ENCODE data around the gene SYNGR1. TPM values are rescaled to one million over a fixed set of nuclear protein-coding genes. Genes with fewer than 3 reads are reported as not detected.

The SYNGR1 gene
- total RNA-seq, 1 donor: 3.6 TPM

- no peak for DNase-seq (ENCODE audit: insufficient read length, low spot score, missing footprints)
- no peak overlapping the region for H2AFZ ChIP-seq (ENCODE audit: low read length)
- peaks cover 25% of the 10 kb centered on the region for H4K20me1 ChIP-seq (ENCODE audit: insufficient read depth, low read length)
- peaks cover 61% of the 10 kb centered on the region for H3K36me3 ChIP-seq (ENCODE audit: insufficient read depth, low read length)
- no peaks in the 10 kb centered on the region for H3K4me1 ChIP-seq (ENCODE audit: insufficient read depth, low read length)
- no peak overlapping the region for H3K4me2 ChIP-seq (ENCODE audit: insufficient read depth, low read length)
- H3K27ac ChIP-seq (ENCODE audit: low read depth, low read length): no peak overlapping the region
- no peaks in the 10 kb centered on the region for H3K9me3 ChIP-seq (ENCODE audit: low read depth, low read length)
- peaks cover 8% of the 10 kb centered on the region for H3K79me2 ChIP-seq (ENCODE audit: insufficient read depth, low read length)
- H3K4me3 ChIP-seq (ENCODE audit: insufficient read depth, low read length): no peak overlapping the region
- TF ChIP-seq CTCF (IDR thresholded peaks at IDR 0.05; ENCODE audit: extremely low read depth, low read depth, low read length): no peak
- no peaks in the 10 kb centered on the region for H3K27me3 ChIP-seq (ENCODE audit: insufficient read depth, low read length)
These were observed 67.8 kb downstream of the SYNGR1 start for GRCh38 chr22:39417641-39418040.

- no peaks in the 10 kb centered on the region for H3K4me1 ChIP-seq (ENCODE audit: insufficient read depth, low read length)
- peaks cover 22% of the 10 kb centered on the region for H4K20me1 ChIP-seq (ENCODE audit: insufficient read depth, low read length)
- no peak overlapping the region for H2AFZ ChIP-seq (ENCODE audit: low read length)
- DNase-seq (ENCODE audit: insufficient read length, low spot score, missing footprints): no peak
- no peak for TF ChIP-seq CTCF (IDR thresholded peaks at IDR 0.05; ENCODE audit: extremely low read depth, low read depth, low read length)
- H3K27me3 ChIP-seq (ENCODE audit: insufficient read depth, low read length): no peaks in the 10 kb centered on the region
- H3K79me2 ChIP-seq (ENCODE audit: insufficient read depth, low read length): peaks cover 6% of the 10 kb centered on the region
- H3K4me2 ChIP-seq (ENCODE audit: insufficient read depth, low read length): no peak overlapping the region
- no peak overlapping the region for H3K4me3 ChIP-seq (ENCODE audit: insufficient read depth, low read length)
- no peaks in the 10 kb centered on the region for H3K9me3 ChIP-seq (ENCODE audit: low read depth, low read length)
- H3K36me3 ChIP-seq (ENCODE audit: insufficient read depth, low read length): peaks cover 65% of the 10 kb centered on the region
- no peak overlapping the region for H3K27ac ChIP-seq (ENCODE audit: low read depth, low read length)
These were observed 68.9 kb downstream of the SYNGR1 start for GRCh38 chr22:39418696-39419095.

- H3K36me3 ChIP-seq (ENCODE audit: insufficient read depth, low read length): peaks cover 67% of the 10 kb centered on the region
- no peak overlapping the region for H3K4me2 ChIP-seq (ENCODE audit: insufficient read depth, low read length)
- peaks cover 18% of the 10 kb centered on the region for H4K20me1 ChIP-seq (ENCODE audit: insufficient read depth, low read length)
These were observed 69.3 kb downstream of the SYNGR1 start for GRCh38 chr22:39419096-39419495.

DNA sequence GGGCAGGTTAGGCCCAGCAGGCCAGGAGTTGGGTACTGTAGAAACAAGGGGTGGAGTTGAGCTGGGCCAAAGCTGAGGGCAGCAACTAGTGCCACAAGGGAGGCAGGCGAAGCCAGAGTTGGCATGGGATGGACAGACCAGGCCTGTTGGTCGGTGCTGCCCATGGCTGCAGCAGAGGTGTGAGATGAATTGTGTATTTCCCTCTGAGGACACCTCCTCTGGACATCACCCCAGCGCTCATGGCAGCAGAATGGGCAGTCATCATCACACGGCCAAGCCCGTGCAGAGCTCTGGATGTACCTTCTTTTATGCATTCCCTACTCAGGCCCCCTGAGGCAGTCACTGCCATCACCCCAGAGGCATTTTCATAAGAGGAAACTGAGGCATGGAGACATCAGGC lies 70.1 kb downstream of the SYNGR1 start:
- Histone ChIP-seq H2AFZ (ENCODE audit: low read length) (no peak overlapping the region), H3K4me2 (ENCODE audit: insufficient read depth, low read length) (no peak overlapping the region), H4K20me1 (ENCODE audit: insufficient read depth, low read length) (peaks cover 10% of the 10 kb centered on the region), H3K27me3 (ENCODE audit: insufficient read depth, low read length) (no peaks in the 10 kb centered on the region), H3K79me2 (ENCODE audit: insufficient read depth, low read length) (no peaks in the 10 kb centered on the region), H3K4me3 (ENCODE audit: insufficient read depth, low read length) (no peak overlapping the region), H3K9me3 (ENCODE audit: low read depth, low read length) (no peaks in the 10 kb centered on the region), H3K27ac (ENCODE audit: low read depth, low read length) (no peak overlapping the region), H3K36me3 (ENCODE audit: insufficient read depth, low read length) (peaks cover 72% of the 10 kb centered on the region), H3K4me1 (ENCODE audit: insufficient read depth, low read length) (no peaks in the 10 kb centered on the region)
- no peak for TF ChIP-seq CTCF (IDR thresholded peaks at IDR 0.05; ENCODE audit: extremely low read depth, low read depth, low read length)
- DNase-seq (ENCODE audit: insufficient read length, low spot score, missing footprints): no peak

More at GRCh38 chr22:39419096-39419495, 69.3 kb downstream of the SYNGR1 start:
- H3K4me3 ChIP-seq (ENCODE audit: insufficient read depth, low read length): no peak overlapping the region
- H3K79me2 ChIP-seq (ENCODE audit: insufficient read depth, low read length): peaks cover 2% of the 10 kb centered on the region
- no peaks in the 10 kb centered on the region for H3K9me3 ChIP-seq (ENCODE audit: low read depth, low read length)
- H3K27me3 ChIP-seq (ENCODE audit: insufficient read depth, low read length): no peaks in the 10 kb centered on the region
- H3K4me1 ChIP-seq (ENCODE audit: insufficient read depth, low read length): no peaks in the 10 kb centered on the region
- DNase-seq (ENCODE audit: insufficient read length, low spot score, missing footprints): no peak
- H3K27ac ChIP-seq (ENCODE audit: low read depth, low read length): no peak overlapping the region
- no peak overlapping the region for H2AFZ ChIP-seq (ENCODE audit: low read length)
- TF ChIP-seq CTCF (IDR thresholded peaks at IDR 0.05; ENCODE audit: extremely low read depth, low read depth, low read length): no peak
